H1 (cell line): ENCODE results near the gene ARMH3. TPM values are rescaled to one million over a fixed set of nuclear protein-coding genes. Genes with fewer than 3 reads are reported as not detected.

ENCODE experiments used
- CHD7 ChIP-seq: fragments of 300-600 bp; sonication (generic); IDR thresholded peaks from 2 replicates; pipeline ENCODE4 v1.7.1; 2012; ENCODE audit warnings: low read length, moderate library complexity, mild to moderate bottlenecking, inconsistent platforms; ENCODE audit not compliant: insufficient replicate concordance
- CREB1 ChIP-seq: IDR thresholded peaks from 2 replicates; pipeline ENCODE4 v1.6.1; 2012; ENCODE audit warnings: inconsistent platforms
- CTCF ChIP-seq, 3 experiments: IDR thresholded peaks; 1 replicate in 2 of 3; 2 replicates in 1 of 3; pipeline versions ENCODE4 v1.5.1 to v1.6.1; 2011; ENCODE audit warnings: low read length in 3 of 3, mild to moderate bottlenecking in 3 of 3, inconsistent platforms in 2 of 3, low read depth in 1 of 3, moderate library complexity in 1 of 3; ENCODE audit not compliant: insufficient read depth in 1 of 3; ENCODE audit errors: control extremely low read depth in 1 of 3
- EZH2 ChIP-seq: fragments of 200-600 bp; sonication (generic); IDR thresholded peaks from 2 replicates; pipeline ENCODE4 v1.7.1; 2012; ENCODE audit warnings: low read depth, mild to moderate bottlenecking, moderate library complexity, low read length, inconsistent platforms; ENCODE audit not compliant: severe bottlenecking
- KDM4A ChIP-seq: IDR thresholded peaks from one replicate; pipeline ENCODE4 v1.7.1; 2012; ENCODE audit warnings: low read depth, mild to moderate bottlenecking, moderate library complexity, low read length, inconsistent platforms; ENCODE audit not compliant: severe bottlenecking
- NANOG ChIP-seq: IDR thresholded peaks from 2 replicates; pipeline ENCODE4 v1.6.1; 2011; ENCODE audit warnings: low read length, low read depth, mild to moderate bottlenecking, inconsistent platforms; ENCODE audit not compliant: insufficient read depth, poor library complexity, severe bottlenecking
- SIN3A ChIP-seq, 2 experiments: IDR thresholded peaks in 1 of 2; conservative IDR thresholded peaks in 1 of 2; 2 replicates each; pipeline ENCODE4 v1.6.1; 2011 to 2012; ENCODE audit warnings: low read length in 2 of 2, improper control_type of control experiment in 1 of 2, low read depth in 1 of 2, mild to moderate bottlenecking in 1 of 2
- SIX5 ChIP-seq: IDR thresholded peaks from 2 replicates; pipeline ENCODE4 v1.6.1; 2011; ENCODE audit warnings: mild to moderate bottlenecking, low read depth, low read length
- polyA plus RNA-seq, 7 experiments: library from polyadenylated mRNA; depleted of rRNA in 3 of 7; stranded (reverse) in 5 of 7; unstranded in 2 of 7; fragments of >200 nt in 5 of 7; fragments of 200-250 nt in 2 of 7; gene quantifications; 1 replicate in 5 of 7; 2 replicates in 1 of 7; 4 replicates in 1 of 7; pipeline versions ENCODE4 v1.2.1 to v1.2.3, GENCODE V29; 2011 to 2013; ENCODE audit warnings: missing spikeins in 2 of 7, mixed read lengths in 2 of 7
- total RNA-seq: library from RNA; stranded (reverse); fragmentation: NEBNext Ultra II Directional; extraction: Animal tissue kit (Norgen Biotek cat#: 25700); gene quantifications from 2 replicates; pipeline ENCODE4 v1.2.1, GENCODE V29; 2021

Gene ARMH3
- total and polyA plus RNA-seq, 2 of the 8 experiments (the other 6 are each of a cell fraction or from before 2014, with no cell fraction given), result 11.6 to 18.3 TPM

DNA sequence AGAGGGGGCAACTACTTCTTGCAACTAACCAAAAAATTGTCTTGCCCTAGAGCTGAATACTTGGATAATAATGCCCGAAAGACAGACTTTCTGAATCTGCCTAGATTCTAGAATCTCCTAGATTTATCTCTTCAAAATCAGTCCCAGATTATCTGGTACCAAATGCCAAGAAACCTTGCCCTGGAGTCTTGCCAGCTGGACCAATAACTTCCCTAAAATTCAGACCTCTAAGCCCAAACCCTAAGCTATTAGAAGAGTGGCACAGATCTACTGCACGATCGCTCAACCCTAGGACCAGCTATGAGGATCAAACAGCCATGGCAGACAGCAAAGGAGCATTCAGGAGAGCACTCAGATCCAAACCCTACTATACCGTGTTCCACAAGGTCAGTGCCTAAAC is 45.0 kb downstream of the ARMH3 start (continued):
- TF ChIP-seq CTCF (IDR thresholded peaks at IDR 0.05; ENCODE audit: control extremely low read depth in 1 of 3, insufficient read depth in 1 of 3, low read depth in 1 of 3, low read length in 3 of 3) (no peak), SIX5 (no peak), CREB1 (no peak), EZH2 (no peak), KDM4A (no peak), CHD7 (no peak), SIN3A (conservative IDR thresholded peaks at IDR 0.05 in 1 of 2, IDR thresholded peaks at IDR 0.05 in 1 of 2; ENCODE audit: low read depth in 1 of 2, low read length in 2 of 2) (no peak), NANOG (no peak)
